A549 (cell line): ENCODE measurements around the gene FAM162A. TPM values are rescaled to one million over a fixed set of nuclear protein-coding genes. Genes with fewer than 3 reads are reported as not detected.
"Not testable (repeated sequence)": the region's sequence is repeated elsewhere in the genome, so short reads cannot be mapped to it uniquely, and the experiment has no call there.

Experiments
- ATAC-seq, 2 experiments: fragments of 200-7000 bp in 1 of 2; fragments of >200 bp in 1 of 2; cut with Nextera tagmentation in 1 of 2; cut with Tn5 transposase in 1 of 2; 3 replicates each; pipeline versions ENCODE4 v1.8.0 to v1.9.1; 2018 to 2020; ENCODE audit warnings: mild to moderate bottlenecking in 1 of 2, moderate library complexity in 1 of 2
- CTCF ChIA-PET: fragments of 300-600 bp; sonication (Branson Sonifier 250); formaldehyde crosslinking; extraction: SDS; loops from one replicate; lab custom pipeline; 2021; ENCODE audit warnings: antibody characterized with exemption, inconsistent platforms; lab: Yijun Ruan, JAX
- POLR2A ChIA-PET: fragments of 350-600 bp; formaldehyde crosslinking; extraction: SDS; loops from one replicate; lab custom pipeline; 2021; ENCODE audit warnings: antibody characterized with exemption, inconsistent platforms; lab: Yijun Ruan, JAX
- DNase-seq, 2 experiments: peaks; one replicate each; pipeline versions ENCODE4 v3.0.0 to v3.0.0-alpha.2; 2011 to 2016; ENCODE audit warnings: low read depth in 1 of 2, low spot score in 1 of 2
- FAIRE-seq: peaks from 2 replicates; lab custom pipeline; 2011; peaks lifted over from hg19 to GRCh38; lab: Jason Lieb, UNC
- H3K27ac ChIP-seq, 2 experiments: fragments of >200 bp; sonication (Bioruptor Twin); formaldehyde crosslinking; 3 replicates each; pipeline ENCODE4 v1.5.1; 2016 to 2017
- H3K4me1 ChIP-seq: fragments of >200 bp; sonication (Bioruptor Twin); formaldehyde crosslinking; 3 replicates; pipeline ENCODE4 v1.6.1; 2016
- H3K4me2 ChIP-seq: fragments of >200 bp; sonication (Bioruptor Twin); formaldehyde crosslinking; 3 replicates; pipeline ENCODE4 v1.6.1; 2016
- H3K4me3 ChIP-seq: fragments of >200 bp; sonication (Bioruptor Twin); formaldehyde crosslinking; 3 replicates; pipeline ENCODE4 v1.5.1; 2016
- H3K9me3 ChIP-seq: fragments of >200 bp; sonication (Bioruptor Twin); formaldehyde crosslinking; 3 replicates; pipeline ENCODE4 v1.6.1; 2016
- CEBPB ChIP-seq, 2 experiments: fragments of >200 bp in 1 of 2; sonication (Bioruptor Twin) in 1 of 2; formaldehyde crosslinking in 1 of 2; IDR thresholded peaks; 2 replicates each; pipeline ENCODE4 v1.6.1; 2012 to 2016
- CHD2 ChIP-seq: fragments of 150-350 bp; IDR thresholded peaks from 2 replicates; pipeline ENCODE4 v1.6.1; 2014; ENCODE audit warnings: low read length; ENCODE audit not compliant: partially characterized antibody
- CHD4 ChIP-seq: fragments of 200-600 bp; sonication (generic); IDR thresholded peaks from 2 replicates; pipeline ENCODE4 v1.6.1; 2016; ENCODE audit warnings: antibody characterized with exemption, mild to moderate bottlenecking, borderline replicate concordance
- EP300 ChIP-seq, 2 experiments: fragments of >200 bp; sonication (Bioruptor Twin); formaldehyde crosslinking; IDR thresholded peaks; 2 replicates in 1 of 2; 3 replicates in 1 of 2; pipeline ENCODE4 v1.6.1; 2016 to 2017
- ESRRA ChIP-seq: fragments of 150-350 bp; IDR thresholded peaks from 2 replicates; pipeline ENCODE4 v1.6.1; 2014; ENCODE audit warnings: mild to moderate bottlenecking, low read length, borderline replicate concordance
- FOSL2 ChIP-seq, 2 experiments: fragments of 450-650 bp in 1 of 2; fragments of >200 bp in 1 of 2; sonication (Bioruptor Twin) in 1 of 2; formaldehyde crosslinking; IDR thresholded peaks; 2 replicates each; pipeline versions ENCODE4 v1.5.0 to v1.6.1; 2016 to 2020; ENCODE audit warnings: mild to moderate bottlenecking in 1 of 2, moderate library complexity in 1 of 2
- GATA3 ChIP-seq: IDR thresholded peaks from 2 replicates; pipeline ENCODE4 v1.6.1; 2012; ENCODE audit warnings: borderline replicate concordance
- HOXB5 ChIP-seq: fragments of 250-450 bp; sonication (Bioruptor Pico); IDR thresholded peaks from 2 replicates; pipeline ENCODE4 v1.5.0; 2020; ENCODE audit warnings: mild to moderate bottlenecking, moderate library complexity
- JUN ChIP-seq, 2 experiments: fragments of >200 bp; sonication (Bioruptor Twin); formaldehyde crosslinking; IDR thresholded peaks; 2 replicates in 1 of 2; 3 replicates in 1 of 2; pipeline ENCODE4 v1.6.1; 2016 to 2017
- JUNB ChIP-seq: fragments of >200 bp; sonication (Bioruptor Twin); formaldehyde crosslinking; IDR thresholded peaks from 2 replicates; pipeline ENCODE4 v1.6.1; 2016
- KDM5A ChIP-seq: fragments of 200-600 bp; sonication (generic); IDR thresholded peaks from 2 replicates; pipeline ENCODE4 v1.6.1; 2016; ENCODE audit warnings: antibody characterized with exemption, mild to moderate bottlenecking
- MAFK ChIP-seq: fragments of 450-650 bp; IDR thresholded peaks from 2 replicates; pipeline ENCODE4 v1.6.1; 2014; ENCODE audit not compliant: partially characterized antibody
- NFE2L2 ChIP-seq: fragments of 150-350 bp; conservative IDR thresholded peaks from 2 replicates; pipeline ENCODE4 v1.6.1; 2014; ENCODE audit warnings: low read length
- POLR2AphosphoS2 ChIP-seq: conservative IDR thresholded peaks from 2 replicates; pipeline ENCODE4 v1.6.1; 2012; ENCODE audit warnings: low read length, improper control_type of control experiment, inconsistent platforms
- RAD21 ChIP-seq, 2 experiments: fragments of >200 bp in 1 of 2; sonication (Bioruptor Twin) in 1 of 2; formaldehyde crosslinking in 1 of 2; IDR thresholded peaks in 1 of 2; conservative IDR thresholded peaks in 1 of 2; 2 replicates in 1 of 2; 3 replicates in 1 of 2; pipeline ENCODE4 v1.6.1; 2012 to 2018; ENCODE audit warnings: inconsistent platforms in 1 of 2
- RARB ChIP-seq: fragments of 250-450 bp; sonication (Bioruptor Pico); IDR thresholded peaks from 2 replicates; pipeline ENCODE4 v1.8.0; 2021; ENCODE audit warnings: mild to moderate bottlenecking, moderate library complexity
- RCOR1 ChIP-seq: fragments of 150-350 bp; IDR thresholded peaks from 2 replicates; pipeline ENCODE4 v1.6.1; 2014; ENCODE audit warnings: antibody characterized with exemption, low read length, low read depth
- RFX5 ChIP-seq: fragments of 450-650 bp; IDR thresholded peaks from 2 replicates; pipeline ENCODE4 v1.7.1; 2014; ENCODE audit warnings: antibody characterized with exemption, mild to moderate bottlenecking, moderate library complexity
- SMC3 ChIP-seq: fragments of >200 bp; sonication (Bioruptor Twin); formaldehyde crosslinking; IDR thresholded peaks from 3 replicates; pipeline ENCODE4 v1.6.1; 2018; ENCODE audit warnings: inconsistent platforms
- ZC3H11A ChIP-seq: fragments of 450-650 bp; IDR thresholded peaks from 2 replicates; pipeline ENCODE4 v1.6.1; 2014; ENCODE audit warnings: antibody characterized with exemption, mild to moderate bottlenecking
- WGBS: methylation state at CpG from one replicate; pipeline ENCODE4 v1.1.6; 2017; ENCODE audit errors: missing lambda C conversion rate; 5-methylcytosine and 5-hydroxymethylcytosine counted together
- polyA plus RNA-seq, 4 experiments: library from polyadenylated mRNA; depleted of rRNA in 3 of 4; stranded (reverse); fragments of >200 nt; fragmentation: RNase III in 1 of 4; extraction: RNeasy Plus Mini Kit Qiagen cat#74134 plus additional on column Dnase treatment in 1 of 4; gene quantifications; 2 replicates in 3 of 4; 3 replicates in 1 of 4; pipeline ENCODE4 v1.2.3, GENCODE V29; 2011 to 2017
- TF ChIP-seq, protein P1 (sequence below): fragments of 150-350 bp; IDR thresholded peaks from 2 replicates; pipeline ENCODE4 v1.6.1; 2014; ENCODE audit warnings: low read depth, mild to moderate bottlenecking, low read length
- TF ChIP-seq, protein P2 (sequence below): fragments of 450-650 bp; IDR thresholded peaks from 2 replicates; pipeline ENCODE4 v1.6.1; 2014; ENCODE audit warnings: antibody characterized with exemption
- TF ChIP-seq, protein P3 (sequence below): IDR thresholded peaks from 2 replicates; pipeline ENCODE4 v1.6.1; 2012

Gene FAM162A
- polyA plus RNA-seq, 2 of the 4 experiments (the other 2 are of a cell fraction): 41.8 to 61.1 TPM

DNA sequence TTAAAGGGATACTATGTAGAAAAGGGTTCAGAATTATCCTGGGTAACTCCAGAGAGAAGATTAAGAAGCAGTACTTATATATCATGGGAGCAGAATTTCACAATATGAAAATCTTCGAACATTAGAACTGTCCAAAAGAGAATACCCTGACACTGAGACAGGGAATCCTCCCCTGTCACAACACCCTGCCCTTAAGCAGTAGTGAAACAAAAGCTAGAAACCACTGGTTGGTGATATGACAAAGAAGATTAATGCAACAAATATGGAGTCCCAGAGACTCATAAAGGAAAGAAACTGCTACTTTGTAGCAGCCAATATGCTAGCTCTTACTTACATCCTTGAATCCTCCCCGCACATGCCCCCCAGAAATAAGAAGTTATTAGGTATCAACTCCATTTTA, 19.5 kb upstream of the FAM162A start:
- CTCF ChIA-PET: interaction anchor here (1.0 to 1.6 kb wide), 2 partner anchors 8 to 18 kb away, joined by 3 to 4 read pairs; partner anchors contain the start of gene MIX23
- H3K4me2 ChIP-seq: no peak overlapping the region
- peak overlapping the region in 1 of 2 experiments; percentile 83; a peak in 3 of 6 replicates for H3K27ac ChIP-seq
- 60% methylated on average over 2 of the region's 2 CpGs for WGBS
- FAIRE-seq (no peak), DNase-seq (no peak), ATAC-seq (no peak)
- POLR2A ChIA-PET: interaction anchor here (0.6 kb wide), 1 partner anchor 14 kb away, joined by 3 read pairs; no protein-coding TSS in a partner anchor
- H3K4me3 ChIP-seq: no peak overlapping the region
- TF ChIP-seq, protein P1, sequence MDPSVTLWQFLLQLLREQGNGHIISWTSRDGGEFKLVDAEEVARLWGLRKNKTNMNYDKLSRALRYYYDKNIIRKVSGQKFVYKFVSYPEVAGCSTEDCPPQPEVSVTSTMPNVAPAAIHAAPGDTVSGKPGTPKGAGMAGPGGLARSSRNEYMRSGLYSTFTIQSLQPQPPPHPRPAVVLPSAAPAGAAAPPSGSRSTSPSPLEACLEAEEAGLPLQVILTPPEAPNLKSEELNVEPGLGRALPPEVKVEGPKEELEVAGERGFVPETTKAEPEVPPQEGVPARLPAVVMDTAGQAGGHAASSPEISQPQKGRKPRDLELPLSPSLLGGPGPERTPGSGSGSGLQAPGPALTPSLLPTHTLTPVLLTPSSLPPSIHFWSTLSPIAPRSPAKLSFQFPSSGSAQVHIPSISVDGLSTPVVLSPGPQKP: no peak
- TF ChIP-seq HOXB5 (CRISPR knock-in tag) (no peak), GATA3 (no peak), EP300 (IDR thresholded peaks at IDR 0.05) (no peak), RARB (no peak)
- TF ChIP-seq, protein P2, sequence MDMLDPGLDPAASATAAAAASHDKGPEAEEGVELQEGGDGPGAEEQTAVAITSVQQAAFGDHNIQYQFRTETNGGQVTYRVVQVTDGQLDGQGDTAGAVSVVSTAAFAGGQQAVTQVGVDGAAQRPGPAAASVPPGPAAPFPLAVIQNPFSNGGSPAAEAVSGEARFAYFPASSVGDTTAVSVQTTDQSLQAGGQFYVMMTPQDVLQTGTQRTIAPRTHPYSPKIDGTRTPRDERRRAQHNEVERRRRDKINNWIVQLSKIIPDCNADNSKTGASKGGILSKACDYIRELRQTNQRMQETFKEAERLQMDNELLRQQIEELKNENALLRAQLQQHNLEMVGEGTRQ: no peak
- TF ChIP-seq, all 56 proteins: peak for 0
- Histone ChIP-seq H3K9me3 (no peaks in the 10 kb centered on the region), H3K4me1 (peaks cover 28% of the 10 kb centered on the region)

DNA sequence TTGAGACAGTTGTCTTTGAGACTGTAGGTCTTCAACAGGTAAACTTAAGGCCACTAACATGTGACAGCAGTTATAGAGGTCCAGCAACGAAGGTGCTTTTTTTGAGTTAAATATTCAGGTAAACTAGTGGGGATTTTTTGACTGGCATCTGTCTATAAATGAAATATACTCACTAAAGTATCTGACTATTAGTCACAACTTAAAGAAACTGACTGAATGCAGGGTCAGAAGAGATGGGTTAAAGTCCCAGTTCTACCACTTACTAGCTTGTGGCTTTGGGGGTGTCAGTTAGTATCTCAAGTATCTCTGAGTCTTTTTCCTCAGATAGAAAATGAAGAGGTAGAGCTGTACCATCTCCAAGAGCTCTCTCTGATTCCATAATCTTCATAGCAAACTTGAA, 18.9 kb upstream of the FAM162A start:
- FAIRE-seq (no peak), ATAC-seq (no peak; a peak in 1 of 6 replicates), DNase-seq (no peak)
- H3K4me2 ChIP-seq: peak overlapping the region; percentile 69
- WGBS: 90% methylated on average over 1 of the region's 1 CpG
- ChIA-PET CTCF (interaction anchor here (0.6 to 1.6 kb wide), 4 partner anchors 8 to 316 kb away, joined by 3 to 4 read pairs (median 3); partner anchors contain the start of genes MIX23 and PARP14), POLR2A (interaction anchor here (0.6 to 1.0 kb wide), 3 partner anchors 14 to 27 kb away, joined by 3 to 4 read pairs (median 3); no protein-coding TSS in a partner anchor)
- H3K27ac ChIP-seq: peak overlapping the region; percentile 55 to 83
- TF ChIP-seq ESRRA: no peak
- TF ChIP-seq KDM5A: no peak
- no peak for TF ChIP-seq RFX5
- TF ChIP-seq, protein P2: no peak
- TF ChIP-seq CHD4: no peak
- TF ChIP-seq SMC3: no peak
- TF ChIP-seq RCOR1: no peak
- TF ChIP-seq RAD21 (conservative IDR thresholded peaks at IDR 0.05 in 1 of 2, IDR thresholded peaks at IDR 0.05 in 1 of 2): no peak
- TF ChIP-seq POLR2AphosphoS2: no peak
- no peak for TF ChIP-seq CHD2
- H3K4me3 ChIP-seq: no peak overlapping the region
- H3K9me3 ChIP-seq: no peaks in the 10 kb centered on the region
- peaks cover 28% of the 10 kb centered on the region for H3K4me1 ChIP-seq

DNA sequence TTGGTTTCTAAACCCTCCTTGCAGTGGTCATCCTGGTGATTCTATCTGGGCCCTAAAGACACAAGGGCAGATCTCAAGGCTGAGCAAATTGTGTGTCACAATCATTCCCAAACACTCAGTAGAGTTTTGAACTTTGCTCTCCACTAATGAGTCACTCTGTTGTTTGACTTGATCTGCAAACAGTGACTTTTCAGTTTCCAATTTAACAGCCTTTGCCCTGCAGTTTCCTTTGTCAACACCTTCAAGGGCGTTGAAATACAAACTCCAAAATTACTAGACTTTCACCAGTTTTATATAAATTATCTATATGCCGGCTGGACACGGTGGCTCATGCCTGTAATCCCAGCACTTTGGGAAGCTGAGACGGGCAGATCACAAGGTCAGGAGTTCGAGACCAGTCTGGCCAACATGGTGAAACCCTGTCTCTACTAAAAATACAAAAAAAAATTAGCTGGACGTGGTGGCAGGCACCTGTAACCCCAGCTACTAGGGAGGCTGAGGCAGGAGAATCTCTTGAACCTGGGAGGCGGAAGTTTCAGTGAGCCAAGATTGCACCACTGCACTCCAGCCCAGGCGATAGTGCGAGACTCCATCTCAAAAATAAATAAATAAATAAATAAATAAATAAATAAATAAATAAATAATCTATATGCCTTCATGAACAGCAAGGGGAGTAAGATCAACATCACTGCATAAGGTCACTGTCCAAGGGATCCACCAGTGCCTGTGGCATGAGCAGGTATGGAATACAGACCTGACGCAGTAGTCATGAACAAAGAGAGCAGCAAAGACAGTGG, 18.2 kb upstream of the FAM162A start:
- POLR2A ChIA-PET: interaction anchor here (1.0 kb wide), 2 partner anchors 19 to 27 kb away, joined by 3 to 4 read pairs; no protein-coding TSS in a partner anchor
- Histone ChIP-seq H3K4me2 (peak overlapping the region; percentile 69), H3K4me1 (peaks cover 28% of the 10 kb centered on the region), H3K27ac (peak overlapping the region; percentile 64 to 83), H3K4me3 (peak overlapping the region; percentile 6; the same call in 1 of the 3 replicates)
- FAIRE-seq (peak; percentile 86), DNase-seq (peak; percentile 78 to 87), ATAC-seq (peak; percentile 99)
- H3K9me3 ChIP-seq: not testable (repeated sequence)
- CTCF ChIA-PET: interaction anchor here (0.6 to 1.6 kb wide), 5 partner anchors 9 to 315 kb away, joined by 3 to 4 read pairs (median 4); partner anchors contain the start of genes MIX23 and PARP14
- TF ChIP-seq EP300 (IDR thresholded peaks at IDR 0.05): peak; percentile 14 to 48; a peak in 1 of 5 replicates
- peak; percentile 23; the same call in 1 of the 3 replicates for TF ChIP-seq SMC3
- TF ChIP-seq ESRRA: peak; percentile 95
- peak; percentile 87 for TF ChIP-seq FOSL2 (IDR thresholded peaks at IDR 0.05)
- peak; percentile 96 for TF ChIP-seq FOSL2 (CRISPR knock-in tag; IDR thresholded peaks at IDR 0.05)
- peak; percentile 68 for TF ChIP-seq MAFK
- TF ChIP-seq NFE2L2: 0 out of 2 replicates have a peak, but pooled peaks have one; percentile 14
- peak; percentile 72 for TF ChIP-seq ZC3H11A
- peak; percentile 38; the same call in 1 of the 2 replicates for TF ChIP-seq GATA3
- TF ChIP-seq CEBPB (IDR thresholded peaks at IDR 0.05): peak; percentile 88 to 90
- TF ChIP-seq JUNB: peak; percentile 88
- TF ChIP-seq, protein P3, sequence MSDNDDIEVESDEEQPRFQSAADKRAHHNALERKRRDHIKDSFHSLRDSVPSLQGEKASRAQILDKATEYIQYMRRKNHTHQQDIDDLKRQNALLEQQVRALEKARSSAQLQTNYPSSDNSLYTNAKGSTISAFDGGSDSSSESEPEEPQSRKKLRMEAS: peak; percentile 51
- TF ChIP-seq JUN (IDR thresholded peaks at IDR 0.05): peak; percentile 43 to 67; a peak in 3 of 5 replicates
- peak; percentile 75; the same call in 1 of the 2 replicates for TF ChIP-seq CHD4
- 39% methylated on average over 10 of the region's 10 CpGs for WGBS
